ENCODE data around the gene GLI3. TPM values are rescaled to one million over a fixed set of nuclear protein-coding genes. Genes with fewer than 3 reads are reported as not detected.

The GLI3 gene
- total and polyA plus RNA-seq, 2 of the 8 experiments (the other 6 are each of a cell fraction or from before 2014, with no cell fraction given) = 8.0 to 31.1 TPM

DNA sequence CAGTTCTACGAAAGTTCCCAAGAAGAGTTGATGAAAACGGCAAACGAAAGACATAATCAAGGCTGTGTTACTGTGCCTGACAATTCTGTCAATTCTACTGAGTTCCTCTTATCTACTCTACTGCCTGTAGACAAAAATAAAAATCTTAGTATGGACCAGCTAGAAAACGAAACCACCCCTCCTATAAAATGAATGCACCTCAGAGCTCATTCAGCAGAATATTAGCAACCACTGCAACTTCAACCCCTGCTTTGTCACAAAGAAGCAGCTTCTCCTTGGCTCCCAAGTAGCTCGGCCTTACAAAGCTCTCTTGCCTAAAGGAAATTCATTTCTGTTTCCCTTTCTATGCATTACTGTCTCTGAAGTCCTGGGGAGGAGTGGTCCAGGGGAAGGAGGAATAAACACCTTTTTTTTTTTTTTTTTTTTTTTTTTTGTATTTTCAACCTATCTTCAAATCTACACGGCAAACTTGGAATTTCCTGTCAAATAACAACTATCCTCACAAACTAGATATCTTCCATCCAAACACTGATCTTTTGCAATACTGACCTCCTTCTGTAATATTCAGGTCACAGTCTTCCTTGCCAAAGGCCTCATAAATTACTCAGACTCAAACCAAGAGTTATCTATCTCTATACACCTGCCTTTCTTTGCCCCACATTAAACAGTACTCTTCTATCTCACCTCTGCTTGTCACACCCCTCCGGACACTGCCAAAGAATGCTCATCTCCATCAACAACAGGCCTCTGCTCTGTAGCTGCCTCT, 74.3 kb downstream of the GLI3 start (continued):
- TF ChIP-seq, protein P1, sequence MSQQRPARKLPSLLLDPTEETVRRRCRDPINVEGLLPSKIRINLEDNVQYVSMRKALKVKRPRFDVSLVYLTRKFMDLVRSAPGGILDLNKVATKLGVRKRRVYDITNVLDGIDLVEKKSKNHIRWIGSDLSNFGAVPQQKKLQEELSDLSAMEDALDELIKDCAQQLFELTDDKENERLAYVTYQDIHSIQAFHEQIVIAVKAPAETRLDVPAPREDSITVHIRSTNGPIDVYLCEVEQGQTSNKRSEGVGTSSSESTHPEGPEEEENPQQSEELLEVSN (IDR thresholded peaks at IDR 0.05) = no peak
- no peak for TF ChIP-seq NANOG (IDR thresholded peaks at IDR 0.05; ENCODE audit: insufficient read depth, low read depth, low read length, poor library complexity, severe bottlenecking)
- TF ChIP-seq RAD21 (IDR thresholded peaks at IDR 0.05 in 1 of 2, conservative IDR thresholded peaks at IDR 0.05 in 1 of 2; ENCODE audit: low read depth in 2 of 2, low read length in 2 of 2) = no peak
